Measurements from ENCODE around the gene AMH. TPM values are rescaled to one million over a fixed set of nuclear protein-coding genes. Genes with fewer than 3 reads are reported as not detected.

AMH gene
- total RNA-seq, 1 experiment from 2014 or later: 5.0 TPM

DNA sequence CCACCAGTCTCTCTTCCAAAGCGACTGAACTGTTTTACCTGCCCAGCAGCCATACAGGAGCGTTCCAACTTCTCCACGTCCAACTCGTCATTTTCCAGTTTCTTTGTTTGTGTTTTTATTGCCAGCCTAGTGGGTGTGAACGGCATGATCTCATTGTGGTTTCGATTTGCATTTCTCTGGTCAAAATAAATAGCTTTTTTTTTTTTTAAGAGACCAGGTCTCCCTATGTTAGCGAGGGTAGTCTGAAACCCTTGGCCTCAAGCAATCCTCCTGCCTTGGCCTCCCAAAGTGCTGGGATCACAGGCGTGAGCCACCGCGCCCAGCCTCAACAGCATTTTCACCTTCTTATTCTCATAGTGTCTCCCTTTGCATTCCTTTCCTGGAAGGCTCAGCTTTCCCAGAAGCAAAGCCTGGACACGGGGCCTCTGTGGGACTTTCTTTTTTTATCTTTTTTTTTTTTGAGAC lies 11.2 kb downstream of the AMH start:
- Mint-ChIP-seq H3K27ac (ENCODE audit: unreplicated experiment) (no peak overlapping the region), H3K36me3 (ENCODE audit: insufficient read depth, unreplicated experiment) (no peaks in the 10 kb centered on the region), H3K27me3 (ENCODE audit: unreplicated experiment) (no peaks in the 10 kb centered on the region), H3K9me3 (ENCODE audit: low read depth, unreplicated experiment) (no peaks in the 10 kb centered on the region), H3K4me1 (ENCODE audit: low read depth, unreplicated experiment) (no peaks in the 10 kb centered on the region), H3K4me3 (ENCODE audit: low read depth, unreplicated experiment) (no peak overlapping the region)
- CTCF ChIA-PET: no interaction called here
- intact Hi-C loops (cut with micrococcal nuclease; ENCODE audit: unreplicated experiment): no loop called here
- TF ChIP-seq, protein P1, sequence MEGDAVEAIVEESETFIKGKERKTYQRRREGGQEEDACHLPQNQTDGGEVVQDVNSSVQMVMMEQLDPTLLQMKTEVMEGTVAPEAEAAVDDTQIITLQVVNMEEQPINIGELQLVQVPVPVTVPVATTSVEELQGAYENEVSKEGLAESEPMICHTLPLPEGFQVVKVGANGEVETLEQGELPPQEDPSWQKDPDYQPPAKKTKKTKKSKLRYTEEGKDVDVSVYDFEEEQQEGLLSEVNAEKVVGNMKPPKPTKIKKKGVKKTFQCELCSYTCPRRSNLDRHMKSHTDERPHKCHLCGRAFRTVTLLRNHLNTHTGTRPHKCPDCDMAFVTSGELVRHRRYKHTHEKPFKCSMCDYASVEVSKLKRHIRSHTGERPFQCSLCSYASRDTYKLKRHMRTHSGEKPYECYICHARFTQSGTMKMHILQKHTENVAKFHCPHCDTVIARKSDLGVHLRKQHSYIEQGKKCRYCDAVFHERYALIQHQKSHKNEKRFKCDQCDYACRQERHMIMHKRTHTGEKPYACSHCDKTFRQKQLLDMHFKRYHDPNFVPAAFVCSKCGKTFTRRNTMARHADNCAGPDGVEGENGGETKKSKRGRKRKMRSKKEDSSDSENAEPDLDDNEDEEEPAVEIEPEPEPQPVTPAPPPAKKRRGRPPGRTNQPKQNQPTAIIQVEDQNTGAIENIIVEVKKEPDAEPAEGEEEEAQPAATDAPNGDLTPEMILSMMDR (IDR thresholded peaks at IDR 0.05; ENCODE audit: unreplicated experiment): no peak
- no peak for DNase-seq
- no TSS peak for BruUV-seq (replicated peaks)

DNA sequence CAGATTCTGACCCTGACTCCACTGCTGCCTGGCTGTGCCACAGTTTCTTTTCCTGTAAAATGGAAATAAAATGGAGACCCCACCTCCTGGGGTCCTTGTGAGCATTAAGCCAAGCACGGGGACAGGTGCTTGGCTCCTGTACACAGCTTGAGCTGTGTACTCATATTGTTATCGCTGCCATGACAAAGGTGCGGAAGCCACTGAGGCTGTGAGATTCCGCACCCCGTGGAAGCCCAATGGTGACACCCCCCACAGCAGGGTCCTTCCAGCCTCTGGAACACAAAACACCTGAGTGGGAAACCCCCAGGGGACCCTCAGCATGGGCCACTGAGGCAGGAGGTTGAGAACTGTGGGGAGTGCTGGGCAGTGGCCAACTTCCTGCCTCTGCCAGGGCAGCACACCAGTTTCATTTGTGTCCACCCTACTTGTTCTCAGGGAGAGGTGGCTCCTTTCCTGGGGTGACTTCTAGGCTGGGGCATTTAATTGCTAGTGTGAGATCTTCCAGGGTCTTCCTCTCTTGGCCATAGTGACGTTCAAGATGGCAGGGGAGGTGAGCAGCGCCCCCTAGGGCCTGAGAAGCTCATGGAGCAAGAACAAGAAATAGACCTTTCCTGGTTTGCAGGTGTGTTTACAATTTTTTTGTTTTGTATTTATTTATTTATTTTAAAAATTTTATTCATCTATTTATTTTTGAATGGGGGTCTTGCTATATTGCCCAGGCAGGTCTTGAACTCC lies 12.5 kb downstream of the AMH start:
- CTCF ChIA-PET: interaction anchor here (0.6 to 1.4 kb wide), 2 partner anchors 11 to 26 kb away, joined by 3 to 4 read pairs; no protein-coding TSS in a partner anchor

DNA sequence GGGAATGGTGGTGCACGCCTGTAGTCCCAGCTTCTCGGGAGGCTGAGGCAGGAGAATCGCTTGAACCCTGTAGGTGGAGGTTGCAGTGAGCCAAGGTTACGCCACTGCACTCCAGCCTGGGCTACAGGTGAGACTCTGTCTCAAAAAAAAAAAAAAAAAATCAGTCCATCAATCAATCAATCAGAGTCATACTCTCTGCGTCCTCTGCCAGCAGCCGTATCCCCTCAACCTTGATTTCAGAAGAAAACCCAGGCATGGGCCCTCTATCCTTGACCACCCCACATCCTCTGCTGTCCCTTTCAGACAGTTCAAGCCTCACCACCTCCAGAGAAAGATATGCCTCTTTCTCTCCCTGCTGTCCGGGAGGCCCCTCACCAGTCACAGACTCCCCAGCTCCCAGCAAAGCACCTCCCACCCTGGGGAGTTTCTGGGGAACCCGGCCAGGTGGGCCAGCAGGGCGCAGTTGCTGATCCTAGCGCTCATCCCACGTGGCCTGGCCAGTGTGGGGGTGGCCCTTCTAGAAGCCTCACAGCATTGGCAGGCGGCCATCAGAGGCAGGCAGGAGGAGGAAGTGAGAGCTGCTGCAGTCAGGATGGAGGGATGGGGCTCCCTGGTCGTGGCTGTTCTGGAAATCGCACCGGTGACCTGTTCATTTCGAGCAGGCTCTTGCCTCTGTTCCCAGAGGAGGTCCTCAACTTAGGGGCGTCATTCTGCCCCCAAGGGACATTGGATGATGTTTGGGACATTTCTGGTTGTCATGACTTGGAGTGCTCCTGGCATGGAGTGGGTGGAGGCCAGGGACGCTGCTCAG lies 17.3 kb downstream of the AMH start:
- TF ChIP-seq, protein P1 (IDR thresholded peaks at IDR 0.05; ENCODE audit: unreplicated experiment): no peak
- intact Hi-C loops (cut with micrococcal nuclease; ENCODE audit: unreplicated experiment): no loop called here
- peak; percentile 63 for DNase-seq
- no TSS peak for BruUV-seq (replicated peaks)
- Mint-ChIP-seq H3K27me3 (ENCODE audit: unreplicated experiment) (no peaks in the 10 kb centered on the region), H3K4me3 (ENCODE audit: low read depth, unreplicated experiment) (no peak overlapping the region), H3K9me3 (ENCODE audit: low read depth, unreplicated experiment) (no peaks in the 10 kb centered on the region), H3K36me3 (ENCODE audit: insufficient read depth, unreplicated experiment) (peaks cover 41% of the 10 kb centered on the region), H3K4me1 (ENCODE audit: low read depth, unreplicated experiment) (peaks cover 8% of the 10 kb centered on the region), H3K27ac (ENCODE audit: unreplicated experiment) (peak overlapping the region; percentile 58)
- CTCF ChIA-PET: interaction anchor here (0.6 kb wide), 1 partner anchor 171 kb away, joined by 4 read pairs; no protein-coding TSS in a partner anchor

More for the DNA sequence above, 12.5 kb downstream of the AMH start:
- TF ChIP-seq, protein P1 (IDR thresholded peaks at IDR 0.05; ENCODE audit: unreplicated experiment): peak; percentile 53
- DNase-seq: no peak
- no TSS peak for BruUV-seq (replicated peaks)
- Mint-ChIP-seq H3K27me3 (ENCODE audit: unreplicated experiment) (no peaks in the 10 kb centered on the region), H3K9me3 (ENCODE audit: low read depth, unreplicated experiment) (no peaks in the 10 kb centered on the region), H3K36me3 (ENCODE audit: insufficient read depth, unreplicated experiment) (peaks cover 4% of the 10 kb centered on the region), H3K4me3 (ENCODE audit: low read depth, unreplicated experiment) (no peak overlapping the region), H3K4me1 (ENCODE audit: low read depth, unreplicated experiment) (peaks cover 3% of the 10 kb centered on the region), H3K27ac (ENCODE audit: unreplicated experiment) (no peak overlapping the region)
- intact Hi-C loops (cut with micrococcal nuclease; ENCODE audit: unreplicated experiment): no loop called here

DNA sequence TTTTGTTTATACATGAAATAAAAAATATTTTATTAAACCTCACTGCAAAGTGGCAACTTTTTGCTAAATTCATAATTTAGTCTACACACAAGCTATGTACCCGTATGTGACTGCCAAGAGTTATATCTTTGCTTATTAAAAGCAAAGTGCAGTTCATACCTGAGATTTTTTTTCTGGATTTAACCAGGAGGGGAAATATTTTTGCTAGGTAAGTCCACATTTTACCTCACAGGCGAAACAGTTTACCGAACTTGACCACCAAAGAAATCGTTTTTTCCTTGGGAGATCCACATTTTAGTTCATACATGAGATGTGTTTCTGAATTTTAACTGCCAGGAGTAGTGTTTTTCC lies 19.3 kb downstream of the AMH start:
- intact Hi-C loops (cut with micrococcal nuclease; ENCODE audit: unreplicated experiment): no loop called here
- peaks cover 62% of the 10 kb centered on the region for H3K36me3 Mint-ChIP-seq (ENCODE audit: insufficient read depth, unreplicated experiment)
- BruUV-seq (replicated peaks): no TSS peak
- no peaks in the 10 kb centered on the region for H3K27me3 Mint-ChIP-seq (ENCODE audit: unreplicated experiment)
- H3K4me3 Mint-ChIP-seq (ENCODE audit: low read depth, unreplicated experiment): peak overlapping the region; percentile 95
- H3K4me1 Mint-ChIP-seq (ENCODE audit: low read depth, unreplicated experiment): peaks cover 15% of the 10 kb centered on the region
- TF ChIP-seq, protein P1 (IDR thresholded peaks at IDR 0.05; ENCODE audit: unreplicated experiment): no peak
- no peak for DNase-seq
- H3K27ac Mint-ChIP-seq (ENCODE audit: unreplicated experiment): no peak overlapping the region
- CTCF ChIA-PET: no interaction called here
- H3K9me3 Mint-ChIP-seq (ENCODE audit: low read depth, unreplicated experiment): no peaks in the 10 kb centered on the region

All from Calu3 (cell line).